Coronary artery (tissue), 2 donors: ENCODE results near the gene IGFBP1.

Source experiments
- DNase-seq: peaks from one replicate; pipeline ENCODE4 v3.0.0-alpha.2; 2017; ENCODE audit warnings: low spot score
- H3K27ac ChIP-seq, 2 donors: fragments of 200-600 bp; sonication (generic); one replicate each; pipeline ENCODE4 v1.5.1; 2016 to 2019
- H3K4me3 ChIP-seq: fragments of 200-600 bp; sonication (generic); 2 replicates; pipeline ENCODE4 v1.5.1; 2016; ENCODE audit warnings: mild to moderate bottlenecking, moderate library complexity
- TF ChIP-seq, protein P1 (sequence below): fragments of 200-600 bp; sonication (generic); IDR thresholded peaks from one replicate; pipeline ENCODE4 v1.5.1; 2019; ENCODE audit warnings: antibody characterized with exemption

Gene IGFBP1

DNA sequence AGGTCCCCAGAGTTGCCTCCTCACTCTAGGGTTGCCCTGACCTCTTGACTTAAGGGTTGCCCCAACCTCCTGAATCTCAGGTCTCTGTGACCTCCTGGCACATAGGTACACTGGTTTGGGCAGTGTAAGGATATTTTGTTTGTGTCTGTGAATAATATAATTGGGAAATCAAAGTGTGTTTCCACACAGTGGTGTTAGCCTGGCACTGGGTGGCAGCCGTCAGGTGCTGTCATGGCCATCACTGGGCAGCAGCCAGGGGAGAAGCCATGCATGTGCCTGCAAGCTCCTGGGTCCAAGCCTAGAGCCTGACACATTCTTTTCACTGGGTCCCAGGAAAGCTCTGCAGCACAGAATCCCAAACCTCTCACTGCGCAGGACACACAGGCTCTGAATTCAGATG is 11.8 kb upstream of the IGFBP1 start:
- TF ChIP-seq, protein P1, sequence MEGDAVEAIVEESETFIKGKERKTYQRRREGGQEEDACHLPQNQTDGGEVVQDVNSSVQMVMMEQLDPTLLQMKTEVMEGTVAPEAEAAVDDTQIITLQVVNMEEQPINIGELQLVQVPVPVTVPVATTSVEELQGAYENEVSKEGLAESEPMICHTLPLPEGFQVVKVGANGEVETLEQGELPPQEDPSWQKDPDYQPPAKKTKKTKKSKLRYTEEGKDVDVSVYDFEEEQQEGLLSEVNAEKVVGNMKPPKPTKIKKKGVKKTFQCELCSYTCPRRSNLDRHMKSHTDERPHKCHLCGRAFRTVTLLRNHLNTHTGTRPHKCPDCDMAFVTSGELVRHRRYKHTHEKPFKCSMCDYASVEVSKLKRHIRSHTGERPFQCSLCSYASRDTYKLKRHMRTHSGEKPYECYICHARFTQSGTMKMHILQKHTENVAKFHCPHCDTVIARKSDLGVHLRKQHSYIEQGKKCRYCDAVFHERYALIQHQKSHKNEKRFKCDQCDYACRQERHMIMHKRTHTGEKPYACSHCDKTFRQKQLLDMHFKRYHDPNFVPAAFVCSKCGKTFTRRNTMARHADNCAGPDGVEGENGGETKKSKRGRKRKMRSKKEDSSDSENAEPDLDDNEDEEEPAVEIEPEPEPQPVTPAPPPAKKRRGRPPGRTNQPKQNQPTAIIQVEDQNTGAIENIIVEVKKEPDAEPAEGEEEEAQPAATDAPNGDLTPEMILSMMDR, result no peak
- Histone ChIP-seq H3K4me3 (no peak overlapping the region), H3K27ac (no peak overlapping the region)
- DNase-seq, result no peak

DNA sequence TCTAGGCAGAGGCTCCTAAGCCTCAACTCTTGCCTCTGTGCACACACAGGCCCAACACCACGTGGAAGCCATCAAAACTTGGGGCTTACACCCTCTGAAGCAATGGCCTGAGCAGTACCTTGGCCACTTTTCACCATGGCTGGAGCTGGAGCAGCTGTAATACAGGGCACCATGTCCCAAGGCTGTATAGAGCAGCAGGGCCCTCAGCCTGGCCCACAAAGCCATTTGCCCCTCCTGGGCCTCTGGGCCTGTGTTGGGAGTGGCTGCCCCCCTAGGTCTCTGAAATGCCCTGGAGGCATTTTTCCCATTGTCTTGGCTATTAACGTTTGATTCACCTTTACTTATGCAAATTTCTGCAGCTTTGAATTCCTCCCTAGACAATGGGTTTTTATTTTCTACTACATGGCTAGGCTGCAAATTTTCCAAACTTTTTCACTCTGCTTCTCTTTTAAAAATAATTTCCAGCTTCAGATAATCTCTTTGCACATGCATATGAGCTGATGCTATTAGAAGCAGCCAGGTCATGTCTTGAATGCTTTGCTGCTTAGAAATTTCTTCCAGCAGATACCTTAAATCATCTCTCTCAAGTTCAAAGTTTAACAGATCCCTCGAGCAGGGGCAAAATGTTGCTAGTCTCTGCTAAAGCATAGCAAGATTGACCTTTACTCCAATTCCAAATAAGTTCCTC is 9.7 kb upstream of the IGFBP1 start:
- TF ChIP-seq, protein P1, result no peak
- DNase-seq, result no peak
- Histone ChIP-seq H3K4me3 (no peak overlapping the region), H3K27ac (no peak overlapping the region)

DNA sequence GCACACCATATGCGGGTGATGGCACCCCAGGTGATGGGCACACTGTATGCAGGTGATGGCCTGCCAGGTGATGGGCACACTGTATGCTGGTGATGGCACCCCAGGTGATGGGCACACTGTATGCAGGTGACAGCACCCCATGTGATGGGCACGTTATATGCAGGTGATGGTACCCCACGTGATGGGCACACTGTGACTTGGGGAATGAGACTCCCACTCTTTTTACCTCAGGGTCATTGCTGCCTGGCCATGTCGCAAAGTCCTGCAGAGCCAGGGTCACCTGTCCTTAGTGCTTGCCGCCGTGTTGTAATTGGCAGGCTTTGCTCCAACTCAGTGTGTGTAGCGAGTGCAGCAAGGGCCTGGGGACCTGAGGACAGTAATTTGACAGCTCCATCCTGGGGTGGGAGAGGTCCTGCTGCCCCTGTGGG is 7.8 kb upstream of the IGFBP1 start:
- Histone ChIP-seq H3K27ac (no peak overlapping the region), H3K4me3 (no peak overlapping the region)
- TF ChIP-seq, protein P1, result no peak
- no peak for DNase-seq

DNA sequence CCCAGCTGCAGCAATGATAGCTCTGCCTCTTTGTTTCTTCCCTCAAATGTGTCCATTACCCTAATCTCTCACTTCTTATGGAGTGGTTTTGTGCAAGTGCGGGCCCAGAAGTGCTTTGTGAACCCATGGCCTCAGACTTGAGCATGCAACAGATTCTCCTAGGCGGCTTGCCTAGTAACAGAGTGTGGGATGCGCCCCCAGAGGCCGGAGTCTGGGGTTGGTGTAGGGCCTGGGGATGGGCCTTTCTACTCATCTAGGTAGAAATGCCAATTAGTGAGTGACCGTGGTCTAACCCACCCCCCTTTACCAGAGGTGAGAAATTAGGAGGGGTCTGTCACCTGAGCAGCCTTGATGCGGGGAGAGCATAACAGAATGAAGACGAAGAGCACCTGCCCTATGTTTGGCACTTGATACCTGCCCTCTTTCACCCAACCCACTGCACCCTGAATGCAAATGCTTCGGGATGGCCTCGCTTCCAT is 7.0 kb upstream of the IGFBP1 start:
- H3K27ac ChIP-seq, result no peak overlapping the region
- TF ChIP-seq, protein P1, result no peak
- H3K4me3 ChIP-seq, result no peak overlapping the region
- DNase-seq, result peak; percentile 61

DNA sequence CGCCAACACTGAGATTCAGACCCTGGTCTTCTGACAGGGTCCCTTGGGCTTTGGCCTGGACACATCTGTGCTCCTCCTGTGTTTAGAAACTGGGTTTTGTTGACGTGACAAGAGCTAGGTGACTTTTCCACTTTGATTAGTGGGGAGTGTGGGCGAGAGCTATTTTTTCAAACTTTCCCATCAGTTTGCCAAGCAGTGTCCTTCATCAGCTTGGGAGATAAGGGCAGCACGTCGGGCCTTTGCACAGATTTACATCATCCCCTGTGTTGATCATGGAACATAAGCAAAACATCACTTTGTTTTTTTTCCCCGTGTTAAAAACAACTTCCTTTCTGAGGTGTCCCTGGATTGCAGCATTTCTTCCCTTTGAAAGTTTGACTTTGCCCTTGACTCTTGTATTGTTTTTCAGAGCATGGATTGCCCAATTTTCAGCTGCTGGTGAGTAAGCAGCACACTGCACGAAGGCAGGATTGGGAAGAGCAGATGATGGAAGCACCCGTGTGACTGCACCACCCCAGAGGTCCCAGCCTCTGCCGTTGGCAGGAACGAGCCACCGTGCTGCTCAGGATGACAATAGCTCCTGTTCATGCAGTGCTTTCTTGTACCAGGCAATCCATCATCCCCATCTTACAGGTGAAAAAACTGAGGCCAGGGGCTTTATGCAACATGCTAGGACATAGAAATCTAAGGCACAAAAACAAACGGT is 6.4 kb upstream of the IGFBP1 start:
- H3K4me3 ChIP-seq, result no peak overlapping the region
- peak; percentile 49 for DNase-seq
- no peak overlapping the region for H3K27ac ChIP-seq
- TF ChIP-seq, protein P1, result no peak

DNA sequence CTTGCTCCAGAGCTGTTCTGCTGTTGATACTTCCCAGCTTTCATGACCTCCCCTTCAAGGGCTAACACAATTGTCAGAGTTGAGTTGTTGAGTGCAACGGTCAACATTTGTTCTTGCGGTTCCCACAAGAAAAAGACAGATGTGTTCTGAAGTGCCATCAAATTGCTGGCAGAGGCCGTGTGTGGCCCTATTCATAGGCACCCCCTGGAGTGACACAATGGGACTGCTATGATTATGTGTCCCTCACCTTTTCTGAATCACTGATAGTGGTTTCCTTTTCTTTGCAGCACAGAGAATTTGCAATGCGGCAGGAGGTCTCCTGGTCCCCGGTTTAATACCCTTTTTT is 5.8 kb upstream of the IGFBP1 start:
- Histone ChIP-seq H3K4me3 (no peak overlapping the region), H3K27ac (no peak overlapping the region)
- TF ChIP-seq, protein P1, result no peak
- DNase-seq, result no peak

DNA sequence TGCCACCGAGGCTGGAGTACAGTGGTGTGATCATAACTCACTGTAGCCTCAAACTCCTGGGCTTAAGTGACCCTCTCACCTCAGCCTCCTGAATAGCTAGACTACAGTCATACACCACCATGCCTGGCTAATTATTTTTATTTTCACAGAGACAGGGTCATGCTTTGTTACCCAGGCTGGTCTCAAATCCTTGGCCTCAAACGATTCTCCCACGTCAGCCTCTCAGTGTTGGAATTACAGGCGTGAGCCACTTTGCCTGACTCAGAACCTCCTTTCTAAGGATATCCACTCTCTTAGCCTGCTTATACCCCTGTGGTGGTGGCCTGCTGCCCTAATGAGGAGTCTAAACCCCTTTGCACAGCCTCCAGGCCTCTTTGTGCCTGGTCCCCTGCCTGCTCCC is 4.2 kb upstream of the IGFBP1 start:
- TF ChIP-seq, protein P1, result no peak
- DNase-seq, result peak; percentile 38
- Histone ChIP-seq H3K27ac (no peak overlapping the region), H3K4me3 (no peak overlapping the region)
